Measurements from ENCODE around the gene KCTD5. TPM values are rescaled to one million over a fixed set of nuclear protein-coding genes. Genes with fewer than 3 reads are reported as not detected.

Gene KCTD5
- polyA plus RNA-seq, 1 donor (not counting 4 experiments of a cell fraction or from before 2014, with no cell fraction given) = 29.0 TPM

DNA sequence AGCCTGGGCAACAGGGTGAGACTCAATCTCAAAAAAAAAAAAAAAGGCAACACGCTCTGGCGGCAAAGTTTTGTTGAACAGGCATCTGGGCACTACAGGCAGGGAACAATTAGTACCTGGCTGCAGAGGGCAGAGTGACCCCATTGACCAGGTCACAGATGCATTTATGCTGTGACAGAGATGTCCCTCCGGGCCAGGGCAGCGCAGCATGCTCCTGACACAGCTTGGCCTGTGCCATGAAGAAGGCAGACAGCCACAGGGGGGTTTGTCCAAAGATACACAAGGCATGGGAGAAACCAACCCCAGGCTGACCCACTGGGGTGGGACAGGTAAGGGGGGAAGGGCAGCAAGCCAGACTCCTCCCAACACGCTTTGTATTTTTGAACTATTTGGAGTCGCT, 62.4 kb downstream of the KCTD5 start:
- H3K9me3 ChIP-seq (ENCODE audit: control insufficient read depth, low read depth, low read length) = no peaks in the 10 kb centered on the region
- H3K27ac ChIP-seq (ENCODE audit: control insufficient read depth, insufficient read depth, low read length) = no peak overlapping the region
- no peak overlapping the region for H3K4me2 ChIP-seq (ENCODE audit: control insufficient read depth, extremely low read depth, insufficient read depth, low read depth, low read length)
- no peaks in the 10 kb centered on the region for H3K4me1 ChIP-seq (ENCODE audit: control insufficient read depth, extremely low read depth, insufficient read depth, low read length)
- no peak overlapping the region for H3K4me3 ChIP-seq (ENCODE audit: control insufficient read depth in 2 of 3, extremely low read depth in 1 of 3, insufficient read depth in 2 of 3, low read depth in 1 of 3, low read length in 3 of 3)
- FAIRE-seq = no peak
- no peak overlapping the region for H3K9ac ChIP-seq (ENCODE audit: control insufficient read depth, extremely low read depth, insufficient read depth, low read length)
- H3K79me2 ChIP-seq (ENCODE audit: control insufficient read depth, insufficient read depth, low read length) = no peaks in the 10 kb centered on the region
- H4K20me1 ChIP-seq (ENCODE audit: control insufficient read depth, extremely low read depth, insufficient read depth, low read length) = no peaks in the 10 kb centered on the region
- no peaks in the 10 kb centered on the region for H3K27me3 ChIP-seq (ENCODE audit: control insufficient read depth, extremely low read depth, insufficient read depth, low read length)
- no peak overlapping the region for H2AFZ ChIP-seq (ENCODE audit: control insufficient read depth, low read length)
- dilution Hi-C loops (cut with MboI; ENCODE audit: extremely low pct_ligation_motif_present, low sequenced_read_pairs) = no loop called here
- DNase-seq (ENCODE audit: low read depth, low spot score) = no peak
- peaks cover 0 to 2% of the 10 kb centered on the region in 2 experiments for H3K36me3 ChIP-seq (ENCODE audit: control insufficient read depth in 2 of 2, extremely low read depth in 1 of 2, insufficient read depth in 2 of 2, low read length in 2 of 2)
- no peaks in the 10 kb centered on the region for H3K9me1 ChIP-seq (ENCODE audit: control insufficient read depth, extremely low read depth, insufficient read depth, low read length)
- TF ChIP-seq, protein P1, sequence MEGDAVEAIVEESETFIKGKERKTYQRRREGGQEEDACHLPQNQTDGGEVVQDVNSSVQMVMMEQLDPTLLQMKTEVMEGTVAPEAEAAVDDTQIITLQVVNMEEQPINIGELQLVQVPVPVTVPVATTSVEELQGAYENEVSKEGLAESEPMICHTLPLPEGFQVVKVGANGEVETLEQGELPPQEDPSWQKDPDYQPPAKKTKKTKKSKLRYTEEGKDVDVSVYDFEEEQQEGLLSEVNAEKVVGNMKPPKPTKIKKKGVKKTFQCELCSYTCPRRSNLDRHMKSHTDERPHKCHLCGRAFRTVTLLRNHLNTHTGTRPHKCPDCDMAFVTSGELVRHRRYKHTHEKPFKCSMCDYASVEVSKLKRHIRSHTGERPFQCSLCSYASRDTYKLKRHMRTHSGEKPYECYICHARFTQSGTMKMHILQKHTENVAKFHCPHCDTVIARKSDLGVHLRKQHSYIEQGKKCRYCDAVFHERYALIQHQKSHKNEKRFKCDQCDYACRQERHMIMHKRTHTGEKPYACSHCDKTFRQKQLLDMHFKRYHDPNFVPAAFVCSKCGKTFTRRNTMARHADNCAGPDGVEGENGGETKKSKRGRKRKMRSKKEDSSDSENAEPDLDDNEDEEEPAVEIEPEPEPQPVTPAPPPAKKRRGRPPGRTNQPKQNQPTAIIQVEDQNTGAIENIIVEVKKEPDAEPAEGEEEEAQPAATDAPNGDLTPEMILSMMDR (optimal IDR thresholded peaks at IDR 0.05 in 1 of 3, IDR thresholded peaks at IDR 0.05 in 1 of 3, conservative IDR thresholded peaks at IDR 0.05 in 1 of 3; ENCODE audit: extremely low read depth in 1 of 3, insufficient read depth in 2 of 3, low read length in 3 of 3) = no peak
- no peak for TF ChIP-seq EZH2 (IDR thresholded peaks at IDR 0.05; ENCODE audit: low read length)

DNA sequence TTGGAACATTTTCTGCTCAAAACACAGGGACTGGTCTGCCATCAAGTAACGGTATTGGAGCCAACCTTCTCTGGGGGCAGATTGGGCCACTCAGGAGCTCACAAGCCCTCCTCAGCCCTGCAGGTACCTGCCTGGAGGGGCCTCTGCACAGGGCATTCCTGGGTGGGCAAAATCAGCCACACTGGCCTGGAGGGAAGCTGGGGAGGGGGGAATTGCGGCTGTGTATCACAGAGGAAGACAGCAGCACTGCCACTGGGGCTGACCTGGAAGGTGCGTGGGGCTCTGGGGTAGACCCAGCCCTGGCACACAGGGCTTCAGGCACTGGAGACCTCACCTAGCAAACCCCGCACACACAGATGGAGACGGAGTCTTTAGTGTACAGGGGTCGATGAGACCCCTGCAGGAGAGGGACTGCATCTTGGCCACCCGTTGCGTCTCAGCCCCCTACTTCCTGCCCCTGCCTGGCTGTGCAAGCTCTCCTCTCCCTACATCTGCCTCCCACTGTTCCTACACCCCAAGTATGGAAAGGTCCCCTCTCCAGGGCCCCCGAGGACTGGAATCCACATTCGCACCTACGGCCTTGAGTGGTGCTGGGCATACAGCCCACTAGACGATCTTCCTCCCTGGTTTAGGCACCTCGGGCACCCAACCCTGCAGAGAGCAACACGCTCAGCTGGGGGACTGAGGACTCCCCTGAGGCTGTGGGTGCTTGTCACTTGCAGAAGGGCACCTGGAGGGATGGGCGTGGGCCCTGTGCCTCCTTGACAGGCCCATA, 63.0 kb downstream of the KCTD5 start:
- no peak overlapping the region for H2AFZ ChIP-seq (ENCODE audit: control insufficient read depth, low read length)
- H3K36me3 ChIP-seq (ENCODE audit: control insufficient read depth in 2 of 2, extremely low read depth in 1 of 2, insufficient read depth in 2 of 2, low read length in 2 of 2) = peaks cover 0 to 2% of the 10 kb centered on the region in 2 experiments
- no peaks in the 10 kb centered on the region for H3K9me1 ChIP-seq (ENCODE audit: control insufficient read depth, extremely low read depth, insufficient read depth, low read length)
- H3K4me2 ChIP-seq (ENCODE audit: control insufficient read depth, extremely low read depth, insufficient read depth, low read depth, low read length) = no peak overlapping the region
- DNase-seq (ENCODE audit: low read depth, low spot score) (no peak), FAIRE-seq (no peak)
- H3K79me2 ChIP-seq (ENCODE audit: control insufficient read depth, insufficient read depth, low read length) = no peaks in the 10 kb centered on the region
- H3K9me3 ChIP-seq (ENCODE audit: control insufficient read depth, low read depth, low read length) = no peaks in the 10 kb centered on the region
- no peaks in the 10 kb centered on the region for H3K27me3 ChIP-seq (ENCODE audit: control insufficient read depth, extremely low read depth, insufficient read depth, low read length)
- TF ChIP-seq, protein P1 (optimal IDR thresholded peaks at IDR 0.05 in 1 of 3, IDR thresholded peaks at IDR 0.05 in 1 of 3, conservative IDR thresholded peaks at IDR 0.05 in 1 of 3; ENCODE audit: extremely low read depth in 1 of 3, insufficient read depth in 2 of 3, low read length in 3 of 3) = no peak
- TF ChIP-seq EZH2 (IDR thresholded peaks at IDR 0.05; ENCODE audit: low read length) = no peak
- no peaks in the 10 kb centered on the region for H3K4me1 ChIP-seq (ENCODE audit: control insufficient read depth, extremely low read depth, insufficient read depth, low read length)
- no peak overlapping the region for H3K27ac ChIP-seq (ENCODE audit: control insufficient read depth, insufficient read depth, low read length)
- dilution Hi-C loops (cut with MboI; ENCODE audit: extremely low pct_ligation_motif_present, low sequenced_read_pairs) = no loop called here
- H4K20me1 ChIP-seq (ENCODE audit: control insufficient read depth, extremely low read depth, insufficient read depth, low read length) = no peaks in the 10 kb centered on the region
- H3K9ac ChIP-seq (ENCODE audit: control insufficient read depth, extremely low read depth, insufficient read depth, low read length) = no peak overlapping the region
- H3K4me3 ChIP-seq (ENCODE audit: control insufficient read depth in 2 of 3, extremely low read depth in 1 of 3, insufficient read depth in 2 of 3, low read depth in 1 of 3, low read length in 3 of 3) = no peak overlapping the region

All from keratinocyte (primary cell).